Stimulated activated CD4-positive, alpha-beta T cell treated with anti-CD3 and anti-CD28 coated beads, Interleukin-2, amount 100 ng/mL, for 48 hours (primary cell): Measurements from ENCODE around the gene SMPD3.

Experiments
- DNase-seq, 2 donors: peaks; one replicate each; pipeline ENCODE4 v3.0.0-alpha.2; 2020

SMPD3 gene

GRCh38 chr16:68401871-68402747 lies 46.2 kb downstream of the SMPD3 start:
- no peak for DNase-seq

DNA sequence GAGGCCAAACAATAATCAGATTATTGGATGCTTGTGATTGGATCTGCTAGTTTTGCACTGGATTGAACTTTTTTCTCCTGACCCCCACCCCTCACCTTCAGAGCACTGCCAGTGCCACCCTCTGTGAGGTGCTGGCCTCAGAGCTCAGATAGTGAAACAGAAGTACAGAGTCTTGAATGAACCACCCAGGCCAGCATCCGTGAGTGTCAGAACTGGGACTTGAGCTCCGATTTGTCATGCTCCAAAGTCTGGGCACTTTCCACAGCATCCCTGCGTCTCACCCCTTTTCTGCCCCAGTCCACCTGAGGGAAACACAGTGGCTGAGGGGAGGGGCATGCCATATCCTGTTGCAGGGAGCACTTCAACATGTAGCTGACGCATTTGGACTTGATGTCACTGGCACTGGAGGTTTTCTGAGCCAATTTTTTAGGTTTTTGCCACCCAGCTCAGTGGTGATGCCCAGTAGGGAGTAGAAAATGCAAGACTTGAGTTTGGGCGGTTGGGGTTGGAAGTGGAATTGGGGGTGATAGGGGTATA lies 47.3 kb downstream of the SMPD3 start:
- no peak for DNase-seq

- DNase-seq, result no peak
Measured at GRCh38 chr16:68400083-68400923, 48.0 kb downstream of the SMPD3 start.

DNA sequence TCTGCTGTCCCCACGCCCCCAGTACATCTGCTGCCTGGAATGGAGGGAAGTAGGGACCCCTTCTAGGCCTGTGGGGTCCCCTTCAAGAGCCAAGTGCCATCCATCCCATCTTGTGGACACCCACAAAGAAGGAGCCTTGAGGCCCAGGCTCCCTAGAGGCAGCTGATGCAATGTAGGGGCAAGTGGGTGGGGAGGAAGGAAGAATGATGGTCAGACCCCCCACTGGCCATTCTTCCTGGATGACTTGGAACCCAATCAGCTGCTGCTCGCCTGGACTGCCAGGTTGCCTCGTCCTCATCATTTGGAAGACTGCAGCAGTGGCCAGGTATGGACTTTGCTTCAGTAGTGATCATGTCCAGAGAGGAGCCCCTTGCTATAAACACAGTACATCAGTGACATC lies 48.9 kb downstream of the SMPD3 start:
- no peak for DNase-seq

GRCh38 chr16:68397710-68398201 lies 50.6 kb downstream of the SMPD3 start:
- no peak for DNase-seq

DNA sequence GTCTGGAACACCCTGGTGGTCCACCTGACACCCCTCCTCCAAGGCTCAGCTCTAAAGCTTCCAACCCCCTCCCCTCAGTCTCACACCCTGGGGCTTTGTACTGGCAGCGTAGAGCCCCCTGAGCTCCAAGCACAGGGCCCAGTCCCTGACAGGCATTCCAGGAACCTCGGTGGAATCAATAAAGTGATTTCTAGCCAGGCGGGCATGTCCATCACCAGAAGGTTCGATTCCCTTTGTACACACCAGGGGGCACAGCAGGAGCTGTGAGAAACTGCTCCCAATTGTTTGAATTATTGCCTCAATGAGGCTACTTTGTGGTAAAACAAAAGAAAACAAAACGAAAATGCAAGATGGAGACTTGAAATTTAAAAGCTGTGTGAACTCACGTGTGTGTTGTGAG lies 51.8 kb downstream of the SMPD3 start:
- DNase-seq, result peak; percentile 19 to 28

DNA sequence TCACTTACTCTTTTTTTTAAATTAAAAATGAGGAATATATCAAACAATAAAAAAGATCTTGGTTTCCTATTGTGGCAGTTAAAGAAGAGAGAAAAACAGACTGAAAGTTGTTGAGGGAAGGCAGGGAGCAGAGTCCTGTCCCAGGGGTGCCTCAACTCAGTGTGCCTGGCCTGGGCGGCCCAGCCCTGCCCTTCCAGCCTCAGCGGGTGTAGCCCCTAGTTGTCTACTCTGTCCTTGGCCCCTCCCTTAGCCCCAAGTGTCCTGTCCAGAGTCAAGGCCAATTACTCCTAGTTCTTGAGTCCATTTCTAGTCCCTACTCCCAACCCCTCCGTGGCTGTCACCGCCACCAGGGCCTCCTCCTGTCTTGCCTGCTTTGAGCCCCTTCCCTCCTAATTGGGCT lies 52.5 kb downstream of the SMPD3 start:
- DNase-seq, result no peak

- no peak for DNase-seq
Measured at GRCh38 chr16:68395167-68395786, 53.0 kb downstream of the SMPD3 start.

- DNase-seq, result no peak
Measured at GRCh38 chr16:68393333-68393732, 55.0 kb downstream of the SMPD3 start.

DNA sequence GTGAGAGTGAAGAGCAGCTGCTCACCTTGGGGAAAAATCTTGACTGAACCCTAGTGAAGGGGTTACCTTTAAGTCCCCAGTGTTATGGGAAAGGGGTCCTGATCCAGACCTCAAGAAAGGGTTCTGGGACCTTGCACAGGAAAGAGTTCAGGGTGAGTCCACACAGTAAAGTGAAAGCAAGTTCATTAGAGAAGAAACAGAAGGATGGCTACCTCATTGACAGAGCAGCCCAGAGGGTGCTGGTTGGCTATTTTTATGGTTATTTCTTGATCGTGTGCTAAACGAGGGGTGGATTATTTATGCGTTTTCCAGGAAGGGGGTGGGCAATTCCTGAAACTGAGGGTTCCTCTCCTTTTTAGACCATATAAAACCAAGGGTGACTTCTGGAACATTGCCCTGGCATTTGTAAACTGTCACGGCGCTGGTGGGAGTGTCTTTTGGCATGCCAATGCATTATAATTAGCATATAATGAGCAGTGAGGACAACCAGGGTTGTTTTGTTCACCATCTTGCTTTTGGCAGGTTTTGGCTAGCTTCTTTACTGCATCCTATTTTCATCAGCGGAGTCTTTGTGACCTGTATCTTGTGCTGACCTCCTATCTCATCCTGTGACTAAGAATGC lies 58.4 kb downstream of the SMPD3 start:
- no peak for DNase-seq

DNA sequence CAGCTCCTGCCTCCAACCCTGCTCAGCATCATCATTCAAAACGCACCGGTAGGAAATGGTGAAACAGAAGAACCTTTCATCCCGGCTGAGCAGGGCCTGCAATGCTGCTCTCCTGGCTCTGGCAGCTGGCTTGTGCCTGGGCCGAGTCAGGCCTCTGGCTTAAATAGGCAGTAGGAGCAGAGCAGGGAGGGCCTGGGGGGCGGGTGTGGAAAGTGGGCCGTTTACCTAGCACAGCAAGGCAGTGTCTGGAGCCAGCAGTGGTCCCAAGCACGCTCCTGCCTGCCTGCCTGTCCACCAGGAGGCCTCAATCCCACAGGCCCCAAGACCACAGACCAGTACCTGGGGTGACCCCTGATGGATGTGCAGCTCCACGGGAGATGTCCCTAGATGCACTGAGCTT lies 59.3 kb downstream of the SMPD3 start:
- DNase-seq, result no peak

GRCh38 chr16:68388124-68388523 lies 60.2 kb downstream of the SMPD3 start:
- DNase-seq, result no peak

GRCh38 chr16:68387301-68387700 lies 61.0 kb downstream of the SMPD3 start:
- no peak for DNase-seq

DNA sequence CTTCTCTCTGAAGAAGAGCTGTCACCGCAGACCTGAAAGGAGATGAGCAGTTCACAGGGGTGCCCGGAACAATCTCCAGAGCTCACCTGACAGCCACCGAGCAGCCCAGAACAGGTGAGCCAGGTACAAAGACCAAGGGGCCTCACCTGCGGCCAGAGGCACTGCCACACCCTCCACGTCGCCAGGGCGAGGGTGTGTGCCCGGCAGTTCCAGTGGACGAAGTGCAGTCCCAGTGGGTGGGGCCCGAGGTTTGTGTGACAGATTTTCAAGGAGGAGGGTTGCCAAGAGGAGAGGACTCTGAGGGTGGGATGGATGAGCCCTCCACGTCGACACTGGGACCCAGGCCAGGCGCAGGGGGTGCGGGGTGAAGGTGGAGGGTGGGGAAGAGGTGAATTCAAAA lies 61.7 kb downstream of the SMPD3 start:
- DNase-seq, result no peak

DNA sequence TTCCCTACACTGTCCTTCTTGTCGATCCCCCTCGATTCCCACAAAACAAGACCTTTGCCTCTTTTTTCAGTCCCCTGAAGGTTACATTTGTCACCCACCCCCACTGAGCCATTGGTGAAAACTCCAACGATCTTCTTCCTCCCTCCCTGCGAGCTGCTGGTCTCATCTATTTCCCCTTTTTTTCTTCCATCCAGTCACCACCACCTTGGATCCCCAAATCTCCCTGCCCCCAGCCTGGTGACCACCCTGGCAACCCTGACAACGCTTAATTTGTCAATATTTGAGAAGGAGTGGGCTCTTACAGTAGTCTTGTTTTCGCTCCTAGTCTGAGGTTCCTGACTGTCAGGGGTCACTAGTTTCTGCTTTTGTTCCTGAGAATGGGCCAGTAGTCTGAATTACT lies 62.9 kb downstream of the SMPD3 start:
- no peak for DNase-seq

GRCh38 chr16:68384288-68385161 lies 63.8 kb downstream of the SMPD3 start:
- DNase-seq, result no peak

DNA sequence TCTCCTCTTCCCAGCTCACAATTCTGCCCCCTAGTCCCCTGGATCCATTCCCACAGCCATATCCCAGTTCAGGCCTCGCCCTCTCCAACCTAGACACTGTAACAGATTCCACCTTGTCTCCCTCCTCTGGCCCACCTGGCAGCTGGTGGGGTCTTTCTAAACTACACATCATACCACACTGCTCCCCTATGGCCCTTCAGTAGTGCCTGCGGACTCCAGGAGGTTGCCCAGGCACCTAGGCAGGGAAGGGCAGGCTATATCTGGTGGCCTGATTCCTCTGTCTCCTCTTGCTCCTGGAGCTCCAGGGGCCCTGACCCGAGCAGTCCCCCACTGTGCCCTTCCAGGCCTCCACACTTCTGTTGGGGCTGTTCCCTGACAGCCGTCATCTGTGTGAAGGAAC lies 64.5 kb downstream of the SMPD3 start:
- DNase-seq, result no peak

DNA sequence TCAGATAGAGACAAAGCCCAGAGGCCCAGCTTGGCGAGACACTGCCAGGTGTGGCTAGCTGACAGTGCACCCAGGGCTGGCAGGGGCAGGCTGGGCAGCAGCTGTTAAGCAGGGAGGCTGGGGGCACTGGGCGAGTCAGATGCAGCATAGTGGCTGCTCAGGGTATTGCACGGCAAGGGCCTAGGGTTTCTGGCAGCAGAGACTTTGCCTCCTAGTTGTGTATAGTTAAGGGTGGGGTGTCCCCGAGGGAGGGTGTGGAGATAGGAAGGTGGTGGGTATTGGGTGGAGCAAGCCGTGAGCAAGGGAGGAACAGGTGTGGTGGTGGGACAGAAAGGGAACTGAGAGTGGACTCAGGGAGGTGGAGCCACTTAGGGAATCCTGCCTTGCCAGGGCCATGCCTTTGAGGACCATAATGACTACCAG lies 66.0 kb downstream of the SMPD3 start:
- DNase-seq, result no peak

DNA sequence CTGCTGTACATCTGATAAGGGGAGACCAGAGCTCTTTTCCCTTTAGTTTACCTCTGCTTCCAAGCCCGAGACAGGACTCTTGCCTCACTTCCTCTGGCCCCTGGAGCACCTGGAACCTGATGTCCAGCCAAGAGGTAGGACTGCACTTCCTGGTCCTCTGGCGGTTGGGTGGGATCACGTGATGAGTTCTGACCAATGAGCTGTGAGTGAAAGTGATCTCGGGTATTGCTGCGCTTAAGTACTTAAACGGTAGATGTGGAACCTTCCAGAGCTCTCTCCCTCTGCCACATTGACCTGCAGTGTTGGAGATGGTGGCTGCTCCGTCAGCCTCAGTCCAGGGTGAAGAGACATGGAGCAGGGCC lies 67.0 kb downstream of the SMPD3 start:
- no peak for DNase-seq

DNA sequence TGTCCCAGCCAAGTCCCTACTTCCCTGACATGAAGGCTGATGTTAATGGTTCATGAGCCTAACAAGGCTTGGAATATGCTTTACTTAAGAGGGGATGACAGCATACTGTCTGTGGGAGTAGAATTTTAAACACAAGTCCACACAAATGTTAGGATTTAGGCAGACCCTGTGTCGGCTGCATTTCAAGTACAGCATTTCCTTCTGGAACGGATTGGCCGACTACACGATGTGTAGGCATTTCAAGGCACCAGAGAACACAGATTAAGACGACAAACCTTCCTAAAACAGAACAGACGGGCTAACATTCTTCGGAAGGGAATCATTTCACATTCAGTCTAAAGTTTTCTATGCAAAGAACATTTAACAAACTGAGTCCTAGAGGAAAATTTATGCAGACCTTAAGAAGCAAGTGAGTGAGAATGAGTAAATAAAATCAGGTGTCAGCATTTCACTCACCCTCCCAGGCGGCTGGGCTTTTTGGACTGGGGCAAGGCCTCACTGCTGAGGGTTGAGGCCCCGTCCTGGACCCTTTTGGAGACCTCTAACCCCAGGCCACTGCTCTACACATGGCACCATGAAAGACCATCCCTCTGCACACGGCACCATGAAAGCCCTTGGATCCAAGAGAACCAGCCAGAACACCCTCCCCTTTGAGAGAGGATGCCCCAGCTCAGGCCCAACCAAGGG lies 67.5 kb downstream of the SMPD3 start:
- DNase-seq, result no peak

DNA sequence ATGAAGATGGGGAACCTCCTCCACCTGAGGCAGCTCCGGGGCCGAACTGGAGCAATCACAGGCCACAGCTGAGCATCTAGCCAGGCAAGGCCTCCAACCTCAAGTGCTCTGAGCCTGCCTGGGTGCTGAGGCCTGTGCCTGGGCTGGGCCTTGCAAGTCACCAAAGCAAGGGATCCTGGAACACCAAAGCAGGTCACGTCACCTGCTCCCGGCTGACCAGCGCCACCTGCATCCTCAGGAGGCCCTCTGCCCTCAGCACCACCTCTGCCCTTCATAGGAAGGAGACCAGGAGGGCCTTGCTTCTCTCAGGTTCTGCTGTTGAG lies 68.0 kb downstream of the SMPD3 start:
- DNase-seq, result no peak
